ENCODE results near the gene TMEM92.
"Not testable (repeated sequence)": the region's sequence is repeated elsewhere in the genome, so short reads cannot be mapped to it uniquely, and the experiment has no call there.

Gene TMEM92

GRCh38 chr17:50269477-50270434 lies 4.5 kb upstream of the TMEM92 start:
- ATAC-seq, result peak; percentile 75
- TF ChIP-seq, protein P1, sequence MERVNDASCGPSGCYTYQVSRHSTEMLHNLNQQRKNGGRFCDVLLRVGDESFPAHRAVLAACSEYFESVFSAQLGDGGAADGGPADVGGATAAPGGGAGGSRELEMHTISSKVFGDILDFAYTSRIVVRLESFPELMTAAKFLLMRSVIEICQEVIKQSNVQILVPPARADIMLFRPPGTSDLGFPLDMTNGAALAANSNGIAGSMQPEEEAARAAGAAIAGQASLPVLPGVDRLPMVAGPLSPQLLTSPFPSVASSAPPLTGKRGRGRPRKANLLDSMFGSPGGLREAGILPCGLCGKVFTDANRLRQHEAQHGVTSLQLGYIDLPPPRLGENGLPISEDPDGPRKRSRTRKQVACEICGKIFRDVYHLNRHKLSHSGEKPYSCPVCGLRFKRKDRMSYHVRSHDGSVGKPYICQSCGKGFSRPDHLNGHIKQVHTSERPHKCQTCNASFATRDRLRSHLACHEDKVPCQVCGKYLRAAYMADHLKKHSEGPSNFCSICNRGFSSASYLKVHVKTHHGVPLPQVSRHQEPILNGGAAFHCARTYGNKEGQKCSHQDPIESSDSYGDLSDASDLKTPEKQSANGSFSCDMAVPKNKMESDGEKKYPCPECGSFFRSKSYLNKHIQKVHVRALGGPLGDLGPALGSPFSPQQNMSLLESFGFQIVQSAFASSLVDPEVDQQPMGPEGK (CRISPR knock-in tag; IDR thresholded peaks at IDR 0.05; ENCODE audit: borderline replicate concordance), result no peak
- TF ChIP-seq ZNF70 (CRISPR knock-in tag; IDR thresholded peaks at IDR 0.05) (no peak), TOX (CRISPR knock-in tag; IDR thresholded peaks at IDR 0.05; ENCODE audit: borderline replicate concordance) (0 out of 2 replicates have a peak, but pooled peaks have one; percentile 25), GLIS3 (CRISPR knock-in tag; IDR thresholded peaks at IDR 0.05) (peak; percentile 74; the same call in 1 of the 2 replicates)

DNA sequence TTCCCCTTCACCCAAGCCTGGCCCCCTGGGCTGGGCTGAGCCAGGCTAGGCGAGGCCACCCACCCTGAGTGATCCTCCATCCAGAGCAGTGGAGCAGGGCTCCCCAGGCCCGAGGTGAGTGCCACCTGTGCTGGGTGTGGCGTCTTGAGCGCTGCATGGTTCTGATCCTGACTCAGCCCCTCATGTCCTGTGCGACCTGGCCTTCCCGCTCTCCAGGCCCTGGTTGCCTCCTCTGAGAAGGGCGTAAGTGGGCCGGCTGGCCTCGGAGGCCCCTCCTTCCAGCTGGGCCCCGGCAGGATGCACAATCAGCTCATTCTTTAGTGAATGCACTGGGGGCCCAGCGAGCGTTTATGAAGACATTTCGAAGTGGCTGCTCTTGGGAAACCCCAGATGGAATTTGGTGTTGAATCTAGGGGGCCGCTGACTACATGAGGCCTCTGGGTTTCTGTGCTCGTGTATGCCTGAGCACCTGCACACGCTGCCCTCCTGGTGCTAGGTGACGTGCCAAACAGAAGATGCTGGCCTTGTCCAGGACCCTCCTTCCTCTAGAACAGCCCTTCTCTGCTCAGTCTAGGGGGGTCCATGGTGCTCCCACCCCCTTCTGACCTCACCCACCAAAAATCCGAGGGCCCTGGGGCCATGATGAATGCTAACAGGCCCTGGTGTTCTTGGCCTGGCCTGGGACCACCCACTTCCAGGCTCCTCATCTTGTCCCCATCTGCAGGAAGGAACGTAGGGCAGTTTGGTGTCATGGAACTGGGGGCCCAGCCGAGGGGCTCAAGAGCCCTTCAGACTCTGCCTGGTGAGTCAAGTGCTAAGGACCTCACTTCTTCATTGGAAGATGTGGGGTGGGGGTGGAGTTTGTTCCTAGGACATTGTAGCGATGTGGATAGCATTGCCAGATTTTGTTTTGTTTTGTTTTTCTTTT lies 3.6 kb upstream of the TMEM92 start:
- no peak for TF ChIP-seq CSRNP3 (CRISPR knock-in tag; IDR thresholded peaks at IDR 0.05)
- no peak for TF ChIP-seq TCF4 (CRISPR knock-in tag; IDR thresholded peaks at IDR 0.05; ENCODE audit: borderline replicate concordance)
- TF ChIP-seq RARB (CRISPR knock-in tag; IDR thresholded peaks at IDR 0.05), result no peak
- TF ChIP-seq CREB5 (CRISPR knock-in tag; IDR thresholded peaks at IDR 0.05; ENCODE audit: low read depth), result no peak
- ATAC-seq, result peak; percentile 14

DNA sequence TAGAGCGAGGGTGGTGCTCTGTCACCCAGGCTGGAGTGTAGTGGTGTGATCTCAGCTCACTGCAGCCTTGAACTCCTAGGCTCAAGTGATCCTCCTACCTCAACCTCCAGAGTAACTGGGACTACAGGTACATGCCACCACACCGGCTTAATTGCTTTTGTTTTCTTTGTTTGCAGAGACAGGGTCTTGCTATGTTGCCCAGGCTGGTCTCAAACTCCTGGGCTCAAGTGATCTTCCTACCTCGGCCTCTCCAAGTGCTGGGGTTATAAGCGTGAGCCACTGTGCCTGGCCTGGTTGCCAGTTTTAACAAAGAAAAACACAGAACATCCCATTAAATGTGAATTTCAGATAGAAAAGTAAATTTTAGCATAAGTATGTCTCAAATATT lies 2.9 kb upstream of the TMEM92 start:
- not testable (repeated sequence) for ATAC-seq

DNA sequence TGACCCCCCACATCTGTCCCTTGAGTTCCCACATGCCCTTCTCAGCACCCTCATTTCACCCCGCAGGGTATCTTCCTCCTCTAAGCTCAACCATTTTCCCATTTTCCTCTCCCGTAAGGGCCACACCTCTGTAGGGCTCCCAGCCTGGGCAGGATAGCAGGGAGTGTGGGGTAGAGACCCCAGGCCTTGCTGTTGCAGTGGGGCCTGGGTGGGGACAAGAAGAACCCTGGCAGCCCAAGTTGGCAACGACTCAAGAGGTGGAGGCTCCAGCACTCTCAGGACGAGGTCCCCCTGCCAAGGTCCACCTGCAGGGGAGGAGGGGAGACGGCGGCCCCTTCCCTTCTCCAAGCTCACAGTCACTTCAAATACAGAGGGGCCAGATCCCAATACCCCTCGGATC lies 2.0 kb upstream of the TMEM92 start:
- ATAC-seq, result no peak
- TF ChIP-seq ISL1 (CRISPR knock-in tag; IDR thresholded peaks at IDR 0.05), result no peak
- TF ChIP-seq TSHZ2 (CRISPR knock-in tag; IDR thresholded peaks at IDR 0.05), result no peak
- TF ChIP-seq, protein P1 (CRISPR knock-in tag; IDR thresholded peaks at IDR 0.05; ENCODE audit: borderline replicate concordance), result no peak
- no peak for TF ChIP-seq RARB (CRISPR knock-in tag; IDR thresholded peaks at IDR 0.05)
- TF ChIP-seq ZNF565 (CRISPR knock-in tag; conservative IDR thresholded peaks at IDR 0.05; ENCODE audit: low read depth), result no peak
- no peak for TF ChIP-seq ESRRG (CRISPR knock-in tag; IDR thresholded peaks at IDR 0.05)
- no peak for TF ChIP-seq CREB5 (CRISPR knock-in tag; IDR thresholded peaks at IDR 0.05; ENCODE audit: low read depth)
- TF ChIP-seq OSR1 (CRISPR knock-in tag; IDR thresholded peaks at IDR 0.05), result no peak
- TF ChIP-seq SNAI2 (CRISPR knock-in tag; IDR thresholded peaks at IDR 0.05), result no peak
- no peak for TF ChIP-seq ZFP30 (CRISPR knock-in tag; IDR thresholded peaks at IDR 0.05)
- no peak for TF ChIP-seq ARNTL (CRISPR knock-in tag; IDR thresholded peaks at IDR 0.05; ENCODE audit: borderline replicate concordance, low read depth)
- no peak for TF ChIP-seq ZC3H10 (CRISPR knock-in tag; IDR thresholded peaks at IDR 0.05)
- TF ChIP-seq GLIS3 (CRISPR knock-in tag; IDR thresholded peaks at IDR 0.05), result no peak
- no peak for TF ChIP-seq CSRNP3 (CRISPR knock-in tag; IDR thresholded peaks at IDR 0.05)
- TF ChIP-seq CSDC2 (CRISPR knock-in tag; IDR thresholded peaks at IDR 0.05), result no peak
- TF ChIP-seq PPARA (CRISPR knock-in tag; IDR thresholded peaks at IDR 0.05; ENCODE audit: borderline replicate concordance), result no peak

Data from SK-N-SH treated with all-trans-retinoic acid at 6 μM for 48 hours (cell line).